ENCODE data around the gene SYT5. TPM values are rescaled to one million over a fixed set of nuclear protein-coding genes. Genes with fewer than 3 reads are reported as not detected.

SYT5 gene
- total and polyA plus RNA-seq, 2 donors (not counting 1 experiment from before 2014, with no cell fraction given) = 0.27 to 0.94 TPM

DNA sequence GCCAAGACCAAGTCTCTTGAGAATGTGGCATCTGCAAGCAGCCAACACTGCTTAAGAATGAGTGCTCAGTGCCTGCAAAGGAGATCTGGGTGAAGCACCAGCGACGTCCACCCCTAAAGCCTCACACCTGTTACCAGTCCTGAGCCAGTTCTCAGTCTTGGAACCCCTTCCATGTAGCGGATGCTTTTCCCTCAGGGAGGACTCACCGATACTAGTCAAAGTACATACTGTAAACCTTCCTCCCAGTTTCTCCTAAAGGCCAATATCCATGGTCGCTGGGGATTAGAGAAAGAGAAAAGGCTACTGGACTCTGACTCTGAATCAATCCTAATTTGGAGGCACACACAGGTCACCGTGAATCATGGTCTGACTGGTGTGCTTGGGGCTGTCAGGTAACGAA is 33.5 kb upstream of the SYT5 start:
- Histone ChIP-seq H3K36me3 (replicated peaks in 1 of 2; ENCODE audit: control extremely low read depth in 1 of 2, control insufficient read depth in 1 of 2, extremely low read depth in 1 of 2, insufficient read depth in 2 of 2, low read length in 1 of 2) (no peaks in the 10 kb centered on the region), H3K9ac (ENCODE audit: low read length) (no peak overlapping the region), H3K27ac (ENCODE audit: low read length in 2 of 2) (no peak overlapping the region), H3K4me1 (ENCODE audit: control insufficient read depth in 2 of 2, insufficient read depth in 2 of 2, low read length in 2 of 2) (peaks cover 8 to 11% of the 10 kb centered on the region in 2 donors), H3K79me2 (ENCODE audit: control insufficient read depth, insufficient read depth, low read length) (no peaks in the 10 kb centered on the region), H3K4me3 (ENCODE audit: control extremely low read depth in 1 of 5, extremely low read depth in 1 of 5, insufficient read depth in 1 of 5, low read depth in 2 of 5, low read length in 4 of 5) (no peak overlapping the region), H3K27me3 (replicated peaks in 1 of 4; ENCODE audit: control extremely low read depth in 1 of 4, control insufficient read depth in 3 of 4, insufficient read depth in 4 of 4, low read length in 3 of 4) (peaks cover 0 to 35% (median 10%) of the 10 kb centered on the region in 4 experiments), H3K4me2 (replicated peaks; ENCODE audit: low read depth, low read length, poor library complexity, severe bottlenecking) (no peak overlapping the region), H2AFZ (ENCODE audit: insufficient read depth, low read depth, low read length, poor library complexity, severe bottlenecking) (no peak overlapping the region), H4K20me1 (ENCODE audit: control insufficient read depth, insufficient read depth, low read length, poor library complexity, severe bottlenecking) (no peaks in the 10 kb centered on the region), H3K9me3 (ENCODE audit: control extremely low read depth in 1 of 3, control insufficient read depth in 2 of 3, insufficient read depth in 1 of 3, low read length in 2 of 3) (peaks cover 0 to 43% (median 6%) of the 10 kb centered on the region in 3 donors)
- WGBS (ENCODE audit: insufficient coverage) = 82% methylated on average over 4 of the region's 7 CpGs
- no peak overlapping the region for H3K27ac Mint-ChIP-seq
- ATAC-seq (ENCODE audit: low read depth) (no peak), DNase-seq (no peak)
- TF ChIP-seq, protein P1, sequence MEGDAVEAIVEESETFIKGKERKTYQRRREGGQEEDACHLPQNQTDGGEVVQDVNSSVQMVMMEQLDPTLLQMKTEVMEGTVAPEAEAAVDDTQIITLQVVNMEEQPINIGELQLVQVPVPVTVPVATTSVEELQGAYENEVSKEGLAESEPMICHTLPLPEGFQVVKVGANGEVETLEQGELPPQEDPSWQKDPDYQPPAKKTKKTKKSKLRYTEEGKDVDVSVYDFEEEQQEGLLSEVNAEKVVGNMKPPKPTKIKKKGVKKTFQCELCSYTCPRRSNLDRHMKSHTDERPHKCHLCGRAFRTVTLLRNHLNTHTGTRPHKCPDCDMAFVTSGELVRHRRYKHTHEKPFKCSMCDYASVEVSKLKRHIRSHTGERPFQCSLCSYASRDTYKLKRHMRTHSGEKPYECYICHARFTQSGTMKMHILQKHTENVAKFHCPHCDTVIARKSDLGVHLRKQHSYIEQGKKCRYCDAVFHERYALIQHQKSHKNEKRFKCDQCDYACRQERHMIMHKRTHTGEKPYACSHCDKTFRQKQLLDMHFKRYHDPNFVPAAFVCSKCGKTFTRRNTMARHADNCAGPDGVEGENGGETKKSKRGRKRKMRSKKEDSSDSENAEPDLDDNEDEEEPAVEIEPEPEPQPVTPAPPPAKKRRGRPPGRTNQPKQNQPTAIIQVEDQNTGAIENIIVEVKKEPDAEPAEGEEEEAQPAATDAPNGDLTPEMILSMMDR (IDR thresholded peaks at IDR 0.05) = no peak
- TF ChIP-seq EZH2 (IDR thresholded peaks at IDR 0.05; ENCODE audit: borderline replicate concordance, insufficient read depth, low read depth, low read length, poor library complexity, severe bottlenecking) = no peak
- no peak overlapping the region for H3K4me3 Mint-ChIP-seq
- ChIA-PET POLR2A (no interaction called here), CTCF (no interaction called here)
- H3K4me1 Mint-ChIP-seq = peaks cover 11% of the 10 kb centered on the region
- peaks cover 29% of the 10 kb centered on the region for H3K27me3 Mint-ChIP-seq
- peaks cover 8% of the 10 kb centered on the region for H3K9me3 Mint-ChIP-seq (ENCODE audit: insufficient read depth)
- intact Hi-C loops (cut with micrococcal nuclease) = no loop called here

DNA sequence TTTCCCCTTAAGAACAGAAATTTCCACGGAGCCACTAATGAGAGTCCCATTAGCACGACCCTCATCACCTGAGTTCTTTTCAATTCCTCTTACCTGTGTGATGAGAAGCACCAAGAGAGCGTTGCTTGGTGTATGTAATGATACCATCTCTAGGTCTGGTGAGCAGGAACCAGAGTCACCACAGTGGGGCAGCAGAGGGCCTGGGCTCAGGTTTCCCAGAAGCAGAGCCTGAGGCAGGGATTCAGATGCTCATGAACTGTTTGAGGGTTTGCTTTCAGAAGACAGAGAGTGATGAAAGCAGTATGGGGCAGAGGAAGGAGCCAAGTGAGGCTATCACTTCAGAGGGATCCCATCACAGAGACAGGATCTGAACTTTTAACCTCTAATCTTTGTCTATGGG is 32.4 kb upstream of the SYT5 start:
- peak overlapping the region; percentile 2 for H3K27ac Mint-ChIP-seq
- no peak for ATAC-seq (ENCODE audit: low read depth)
- Histone ChIP-seq H3K9ac (ENCODE audit: low read length) (no peak overlapping the region), H3K4me1 (ENCODE audit: control insufficient read depth in 2 of 2, insufficient read depth in 2 of 2, low read length in 2 of 2) (peaks cover 8 to 11% of the 10 kb centered on the region in 2 donors), H3K27ac (ENCODE audit: low read length in 2 of 2) (no peak overlapping the region), H3K79me2 (ENCODE audit: control insufficient read depth, insufficient read depth, low read length) (no peaks in the 10 kb centered on the region), H2AFZ (ENCODE audit: insufficient read depth, low read depth, low read length, poor library complexity, severe bottlenecking) (no peak overlapping the region), H3K4me2 (replicated peaks; ENCODE audit: low read depth, low read length, poor library complexity, severe bottlenecking) (no peak overlapping the region), H3K36me3 (replicated peaks in 1 of 2; ENCODE audit: control extremely low read depth in 1 of 2, control insufficient read depth in 1 of 2, extremely low read depth in 1 of 2, insufficient read depth in 2 of 2, low read length in 1 of 2) (no peaks in the 10 kb centered on the region), H3K4me3 (ENCODE audit: control extremely low read depth in 1 of 5, extremely low read depth in 1 of 5, insufficient read depth in 1 of 5, low read depth in 2 of 5, low read length in 4 of 5) (no peak overlapping the region), H3K9me3 (ENCODE audit: control extremely low read depth in 1 of 3, control insufficient read depth in 2 of 3, insufficient read depth in 1 of 3, low read length in 2 of 3) (peaks cover 0 to 43% (median 6%) of the 10 kb centered on the region in 3 donors), H3K27me3 (replicated peaks in 1 of 4; ENCODE audit: control extremely low read depth in 1 of 4, control insufficient read depth in 3 of 4, insufficient read depth in 4 of 4, low read length in 3 of 4) (peaks cover 0 to 35% (median 10%) of the 10 kb centered on the region in 4 experiments), H4K20me1 (ENCODE audit: control insufficient read depth, insufficient read depth, low read length, poor library complexity, severe bottlenecking) (no peaks in the 10 kb centered on the region)
- ChIA-PET POLR2A (no interaction called here), CTCF (no interaction called here)
- no peak for DNase-seq
- TF ChIP-seq, protein P1 (IDR thresholded peaks at IDR 0.05) = no peak
- TF ChIP-seq EZH2 (IDR thresholded peaks at IDR 0.05; ENCODE audit: borderline replicate concordance, insufficient read depth, low read depth, low read length, poor library complexity, severe bottlenecking) = no peak
- H3K4me1 Mint-ChIP-seq = peaks cover 11% of the 10 kb centered on the region
- WGBS (ENCODE audit: insufficient coverage) = 93% methylated on average over 2 of the region's 3 CpGs
- intact Hi-C loops (cut with micrococcal nuclease) = no loop called here
- peaks cover 8% of the 10 kb centered on the region for H3K9me3 Mint-ChIP-seq (ENCODE audit: insufficient read depth)
- peaks cover 29% of the 10 kb centered on the region for H3K27me3 Mint-ChIP-seq
- H3K4me3 Mint-ChIP-seq = no peak overlapping the region

All from B cell (primary cell).